ENCODE data around the gene GPR31.

The GPR31 gene

GRCh38 chr6:167137881-167138280 lies 19.9 kb downstream of the GPR31 start:
- TF ChIP-seq CTCF (IDR thresholded peaks at IDR 0.05; ENCODE audit: low read length) = no peak
- no peak for TF ChIP-seq EZH2 (IDR thresholded peaks at IDR 0.05; ENCODE audit: borderline replicate concordance, low read length)
- Histone ChIP-seq H3F3A (ENCODE audit: insufficient read depth, low read length) (no peaks in the 10 kb centered on the region), H3K27me3 (ENCODE audit: insufficient read depth, low read length) (no peaks in the 10 kb centered on the region), H3K4me2 (ENCODE audit: low read length) (no peak overlapping the region), H3K27ac (ENCODE audit: low read depth, low read length, poor library complexity, severe bottlenecking) (no peak overlapping the region), H3K9ac (ENCODE audit: low read length) (no peak overlapping the region), H2AFZ (ENCODE audit: low read length) (no peak overlapping the region), H3K79me2 (ENCODE audit: insufficient read depth, low read length) (no peaks in the 10 kb centered on the region), H3K9me2 (ENCODE audit: low read depth, low read length) (no peaks in the 10 kb centered on the region), H4K20me1 (ENCODE audit: insufficient read depth, low read length) (no peaks in the 10 kb centered on the region), H3K4me3 (ENCODE audit: low read depth, low read length, poor library complexity, severe bottlenecking) (no peak overlapping the region), H3K4me1 (ENCODE audit: insufficient read depth, low read length, severe bottlenecking) (no peaks in the 10 kb centered on the region), H3K36me3 (ENCODE audit: insufficient read depth, low read length) (no peaks in the 10 kb centered on the region), H3K9me3 (ENCODE audit: low read length) (no peaks in the 10 kb centered on the region)

GRCh38 chr6:167137081-167137480 lies 20.7 kb downstream of the GPR31 start:
- no peak overlapping the region for H3K9ac ChIP-seq (ENCODE audit: low read length)
- no peak overlapping the region for H3K4me2 ChIP-seq (ENCODE audit: low read length)
- no peak for TF ChIP-seq CTCF (IDR thresholded peaks at IDR 0.05; ENCODE audit: low read length)
- TF ChIP-seq EZH2 (IDR thresholded peaks at IDR 0.05; ENCODE audit: borderline replicate concordance, low read length) = no peak
- H3K4me1 ChIP-seq (ENCODE audit: insufficient read depth, low read length, severe bottlenecking) = no peaks in the 10 kb centered on the region
- H3K36me3 ChIP-seq (ENCODE audit: insufficient read depth, low read length) = no peaks in the 10 kb centered on the region
- H3K4me3 ChIP-seq (ENCODE audit: low read depth, low read length, poor library complexity, severe bottlenecking) = no peak overlapping the region
- no peaks in the 10 kb centered on the region for H3K79me2 ChIP-seq (ENCODE audit: insufficient read depth, low read length)
- H3K27ac ChIP-seq (ENCODE audit: low read depth, low read length, poor library complexity, severe bottlenecking) = no peak overlapping the region
- H2AFZ ChIP-seq (ENCODE audit: low read length) = no peak overlapping the region
- no peaks in the 10 kb centered on the region for H3K27me3 ChIP-seq (ENCODE audit: insufficient read depth, low read length)
- H3K9me2 ChIP-seq (ENCODE audit: low read depth, low read length) = no peaks in the 10 kb centered on the region
- H3F3A ChIP-seq (ENCODE audit: insufficient read depth, low read length) = no peaks in the 10 kb centered on the region
- H4K20me1 ChIP-seq (ENCODE audit: insufficient read depth, low read length) = no peaks in the 10 kb centered on the region
- no peaks in the 10 kb centered on the region for H3K9me3 ChIP-seq (ENCODE audit: low read length)

GRCh38 chr6:167136376-167136775 lies 21.4 kb downstream of the GPR31 start:
- H3K9me3 ChIP-seq (ENCODE audit: low read length) = no peaks in the 10 kb centered on the region
- H3K4me1 ChIP-seq (ENCODE audit: insufficient read depth, low read length, severe bottlenecking) = peaks cover under 1% of the 10 kb centered on the region
- no peak overlapping the region for H3K9ac ChIP-seq (ENCODE audit: low read length)
- no peaks in the 10 kb centered on the region for H3F3A ChIP-seq (ENCODE audit: insufficient read depth, low read length)
- no peak overlapping the region for H3K27ac ChIP-seq (ENCODE audit: low read depth, low read length, poor library complexity, severe bottlenecking)
- no peak overlapping the region for H3K4me2 ChIP-seq (ENCODE audit: low read length)
- no peak overlapping the region for H2AFZ ChIP-seq (ENCODE audit: low read length)
- H3K9me2 ChIP-seq (ENCODE audit: low read depth, low read length) = no peaks in the 10 kb centered on the region
- no peaks in the 10 kb centered on the region for H3K79me2 ChIP-seq (ENCODE audit: insufficient read depth, low read length)
- no peaks in the 10 kb centered on the region for H4K20me1 ChIP-seq (ENCODE audit: insufficient read depth, low read length)
- TF ChIP-seq CTCF (IDR thresholded peaks at IDR 0.05; ENCODE audit: low read length) = no peak
- no peak for TF ChIP-seq EZH2 (IDR thresholded peaks at IDR 0.05; ENCODE audit: borderline replicate concordance, low read length)
- H3K27me3 ChIP-seq (ENCODE audit: insufficient read depth, low read length) = no peaks in the 10 kb centered on the region
- H3K36me3 ChIP-seq (ENCODE audit: insufficient read depth, low read length) = no peaks in the 10 kb centered on the region
- no peak overlapping the region for H3K4me3 ChIP-seq (ENCODE audit: low read depth, low read length, poor library complexity, severe bottlenecking)

Data from OCI-LY1 (cell line).